ENCODE results near the gene OIP5. TPM values are rescaled to one million over a fixed set of nuclear protein-coding genes. Genes with fewer than 3 reads are reported as not detected.

The OIP5 gene
- total RNA-seq, 4 donors from 2014 or later, result 1.1 to 2.9 TPM; not detected in 2

- Histone ChIP-seq H3K4me3 (no peak overlapping the region), H3K4me1 (peaks cover 0 to 12% (median 3%) of the 10 kb centered on the region in 4 donors), H3K36me3 (peaks cover 0 to 36% (median 12%) of the 10 kb centered on the region in 4 donors), H3K27me3 (no peaks in the 10 kb centered on the region), H3K27ac (no peak overlapping the region), H3K9me3 (no peaks in the 10 kb centered on the region)
- TF ChIP-seq, protein P1, sequence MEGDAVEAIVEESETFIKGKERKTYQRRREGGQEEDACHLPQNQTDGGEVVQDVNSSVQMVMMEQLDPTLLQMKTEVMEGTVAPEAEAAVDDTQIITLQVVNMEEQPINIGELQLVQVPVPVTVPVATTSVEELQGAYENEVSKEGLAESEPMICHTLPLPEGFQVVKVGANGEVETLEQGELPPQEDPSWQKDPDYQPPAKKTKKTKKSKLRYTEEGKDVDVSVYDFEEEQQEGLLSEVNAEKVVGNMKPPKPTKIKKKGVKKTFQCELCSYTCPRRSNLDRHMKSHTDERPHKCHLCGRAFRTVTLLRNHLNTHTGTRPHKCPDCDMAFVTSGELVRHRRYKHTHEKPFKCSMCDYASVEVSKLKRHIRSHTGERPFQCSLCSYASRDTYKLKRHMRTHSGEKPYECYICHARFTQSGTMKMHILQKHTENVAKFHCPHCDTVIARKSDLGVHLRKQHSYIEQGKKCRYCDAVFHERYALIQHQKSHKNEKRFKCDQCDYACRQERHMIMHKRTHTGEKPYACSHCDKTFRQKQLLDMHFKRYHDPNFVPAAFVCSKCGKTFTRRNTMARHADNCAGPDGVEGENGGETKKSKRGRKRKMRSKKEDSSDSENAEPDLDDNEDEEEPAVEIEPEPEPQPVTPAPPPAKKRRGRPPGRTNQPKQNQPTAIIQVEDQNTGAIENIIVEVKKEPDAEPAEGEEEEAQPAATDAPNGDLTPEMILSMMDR (IDR thresholded peaks at IDR 0.05), result no peak
- TF ChIP-seq POLR2A (IDR thresholded peaks at IDR 0.05) (no peak), EP300 (IDR thresholded peaks at IDR 0.05; ENCODE audit: low read depth) (no peak), POLR2AphosphoS5 (IDR thresholded peaks at IDR 0.05) (no peak)
- intact Hi-C loops (cut with DNase I; ENCODE audit: low total_unique reads), result no loop called here
- no peak for DNase-seq
- in situ Hi-C loops (cut with MboI; ENCODE audit: low pct_ligation_motif_present in 1 of 4, low pct_unique_long_range_greater_than_20kb in 1 of 4, low sequenced_read_pairs in 3 of 4), result no loop called here
- 30 to 51% methylated on average over 1 of the region's 1 CpG for WGBS, 2 donors (ENCODE audit: low coverage in 1 of 2)
Observed at GRCh38 chr15:41292521-41292920, 39.9 kb downstream of the OIP5 start.

GRCh38 chr15:41291065-41291631, 41.2 kb downstream of the OIP5 start:
- DNase-seq, result peak; percentile 12
- Histone ChIP-seq H3K9me3 (no peaks in the 10 kb centered on the region), H3K27me3 (no peaks in the 10 kb centered on the region), H3K4me3 (no peak overlapping the region), H3K27ac (peak overlapping the region in 2 of 4 donors; percentile 28 to 35), H3K36me3 (peaks cover 0 to 40% (median 11%) of the 10 kb centered on the region in 4 donors), H3K4me1 (peaks cover 0 to 24% (median 3%) of the 10 kb centered on the region in 4 donors)
- no peak for TF ChIP-seq EP300 (IDR thresholded peaks at IDR 0.05; ENCODE audit: low read depth)
- no peak for TF ChIP-seq POLR2AphosphoS5 (IDR thresholded peaks at IDR 0.05)
- TF ChIP-seq POLR2A (IDR thresholded peaks at IDR 0.05), result no peak
- intact Hi-C loops (cut with DNase I; ENCODE audit: low total_unique reads), result no loop called here
- in situ Hi-C loops (cut with MboI; ENCODE audit: low pct_ligation_motif_present in 1 of 4, low pct_unique_long_range_greater_than_20kb in 1 of 4, low sequenced_read_pairs in 3 of 4), result no loop called here
- WGBS, 2 donors (ENCODE audit: low coverage in 1 of 2), result 78 to 95% methylated on average over 7 to 9 of the region's 9 CpGs

DNA sequence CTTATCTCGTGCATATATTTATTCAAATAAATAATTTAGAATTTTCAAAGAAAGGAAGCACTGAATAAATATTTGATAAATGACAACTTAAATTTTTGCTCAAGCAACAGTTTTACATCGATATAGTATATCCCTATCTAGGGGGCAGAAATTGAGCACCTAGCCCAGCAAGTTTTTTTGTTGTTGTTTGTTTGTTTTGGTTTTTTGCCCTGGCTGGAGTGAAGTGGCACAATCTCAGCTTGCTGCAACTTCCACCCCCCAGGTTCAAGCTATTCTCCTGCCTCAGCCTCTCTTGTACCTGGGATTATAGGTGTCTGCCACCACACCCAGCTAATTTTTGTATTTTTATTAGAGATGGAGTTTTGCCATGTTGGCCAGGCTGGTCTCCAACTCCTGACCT, 42.4 kb downstream of the OIP5 start:
- no peak for DNase-seq
- H3K27me3 ChIP-seq, result no peaks in the 10 kb centered on the region
- H3K9me3 ChIP-seq, result no peaks in the 10 kb centered on the region
- H3K27ac ChIP-seq, result no peak overlapping the region
- 81 to 94% methylated on average over 2 of the region's 2 CpGs for WGBS, 2 donors (ENCODE audit: low coverage in 1 of 2)
- in situ Hi-C loops (cut with MboI; ENCODE audit: low pct_ligation_motif_present in 1 of 4, low pct_unique_long_range_greater_than_20kb in 1 of 4, low sequenced_read_pairs in 3 of 4), result no loop called here
- H3K36me3 ChIP-seq, result peaks cover 0 to 48% (median 14%) of the 10 kb centered on the region in 4 donors
- intact Hi-C loops (cut with DNase I; ENCODE audit: low total_unique reads), result no loop called here
- TF ChIP-seq POLR2A (IDR thresholded peaks at IDR 0.05) (no peak), POLR2AphosphoS5 (IDR thresholded peaks at IDR 0.05) (no peak), EP300 (IDR thresholded peaks at IDR 0.05; ENCODE audit: low read depth) (no peak)
- TF ChIP-seq, protein P1 (IDR thresholded peaks at IDR 0.05), result no peak
- H3K4me1 ChIP-seq, result peaks cover 4 to 36% (median 11%) of the 10 kb centered on the region in 4 donors
- no peak overlapping the region for H3K4me3 ChIP-seq

DNA sequence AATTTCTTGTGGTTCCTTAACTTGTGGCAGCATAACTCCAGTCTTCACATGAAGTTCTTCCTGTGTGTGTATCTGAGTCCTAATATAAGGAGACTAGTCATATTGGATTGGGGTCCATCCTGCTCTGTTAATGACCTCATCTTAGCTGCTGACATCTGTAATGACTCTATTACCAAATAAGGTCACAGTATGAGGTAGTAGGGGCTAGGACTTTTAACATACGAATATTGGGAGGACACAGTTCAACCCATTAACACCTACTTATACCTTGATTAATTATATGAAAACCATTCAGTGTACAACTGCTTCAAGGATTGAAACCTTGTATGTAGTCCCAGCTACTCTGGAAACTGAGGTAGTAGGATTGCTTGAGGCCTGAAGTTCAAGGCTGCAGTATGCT, 43.9 kb downstream of the OIP5 start:
- no peak overlapping the region for H3K27ac ChIP-seq
- intact Hi-C loops (cut with DNase I; ENCODE audit: low total_unique reads), result no loop called here
- H3K27me3 ChIP-seq, result no peaks in the 10 kb centered on the region
- in situ Hi-C loops (cut with MboI; ENCODE audit: low pct_ligation_motif_present in 1 of 4, low pct_unique_long_range_greater_than_20kb in 1 of 4, low sequenced_read_pairs in 3 of 4), result no loop called here
- 88% methylated on average over 1 of the region's 1 CpG; no CpG with 5 or more reads in 1 of the 2 donors for WGBS, 2 donors (ENCODE audit: low coverage in 1 of 2)
- H3K36me3 ChIP-seq, result peaks cover 0 to 48% (median 14%) of the 10 kb centered on the region in 4 donors
- TF ChIP-seq, protein P1 (IDR thresholded peaks at IDR 0.05), result no peak
- TF ChIP-seq POLR2AphosphoS5 (IDR thresholded peaks at IDR 0.05) (no peak), POLR2A (IDR thresholded peaks at IDR 0.05) (no peak), EP300 (IDR thresholded peaks at IDR 0.05; ENCODE audit: low read depth) (no peak)
- H3K4me3 ChIP-seq, result no peak overlapping the region
- H3K9me3 ChIP-seq, result no peaks in the 10 kb centered on the region
- H3K4me1 ChIP-seq, result peaks cover 6 to 38% (median 13%) of the 10 kb centered on the region in 4 donors
- DNase-seq, result no peak
